GM18511 (cell line): ENCODE data around the gene DEAF1.
A peak's percentile ranks its signal among the peaks of the same experiment; 100 is the strongest.
"Not testable (repeated sequence)": the region's sequence is repeated elsewhere in the genome, so short reads cannot be mapped to it uniquely, and the experiment has no call there.

Source experiments
- ATAC-seq: cut with Tn5 transposase; IDR thresholded peaks from one replicate; pipeline ENCODE4 v1.9.1; 2021; ENCODE audit warnings: mild to moderate bottlenecking, moderate library complexity; ENCODE audit not compliant: unreplicated experiment

Gene DEAF1

GRCh38 chr11:694563-695287 lies at the start of gene DEAF1:
TSS of gene DEAF1 (minus strand) at chr11:695222. CDS start at chr11:695047, 175 bp downstream.
- ATAC-seq: peak; percentile 77

- no peak for ATAC-seq
Observed at GRCh38 chr11:742571-743201, 47.7 kb upstream of the DEAF1 start.

GRCh38 chr11:742156-742546 lies 47.1 kb upstream of the DEAF1 start:
- no peak for ATAC-seq

GRCh38 chr11:737899-738298 lies 42.9 kb upstream of the DEAF1 start:
- ATAC-seq: not testable (repeated sequence)

- no peak for ATAC-seq
Observed at GRCh38 chr11:737366-737765, 42.3 kb upstream of the DEAF1 start.

GRCh38 chr11:734541-734940 lies 39.5 kb upstream of the DEAF1 start:
- not testable (repeated sequence) for ATAC-seq

GRCh38 chr11:733072-733471 lies 38.0 kb upstream of the DEAF1 start:
- ATAC-seq: no peak

- ATAC-seq: no peak
Observed at GRCh38 chr11:729492-730074, 34.6 kb upstream of the DEAF1 start.

GRCh38 chr11:728901-729491 lies 34.0 kb upstream of the DEAF1 start:
- no peak for ATAC-seq

- ATAC-seq: peak; percentile 51
Observed at GRCh38 chr11:727859-728748, 33.1 kb upstream of the DEAF1 start.

- no peak for ATAC-seq
Observed at GRCh38 chr11:727281-727701, 32.3 kb upstream of the DEAF1 start.

- no peak for ATAC-seq
Observed at GRCh38 chr11:726278-727220, 31.5 kb upstream of the DEAF1 start.

GRCh38 chr11:725624-726202 lies 30.7 kb upstream of the DEAF1 start:
- ATAC-seq: no peak

GRCh38 chr11:724778-725386 lies 29.9 kb upstream of the DEAF1 start:
- ATAC-seq: no peak

GRCh38 chr11:724049-724777 lies 29.2 kb upstream of the DEAF1 start:
- no peak for ATAC-seq

- no peak for ATAC-seq
Observed at GRCh38 chr11:723120-723883, 28.3 kb upstream of the DEAF1 start.

GRCh38 chr11:722346-722811 lies 27.4 kb upstream of the DEAF1 start:
- no peak for ATAC-seq
